ENCODE results near the gene CNTN1. TPM values are rescaled to one million over a fixed set of nuclear protein-coding genes. Genes with fewer than 3 reads are reported as not detected.

CNTN1 gene
- total RNA-seq, 4 donors from 2014 or later, result 0.15 to 0.29 (median 0.22) TPM

- TF ChIP-seq CTCF (IDR thresholded peaks at IDR 0.05 in 4 of 5, conservative IDR thresholded peaks at IDR 0.05 in 1 of 5) (no peak), POLR2A (IDR thresholded peaks at IDR 0.05) (no peak)
- intact Hi-C loops (cut with DNase I; ENCODE audit: low total_unique reads) (no loop called here), in situ Hi-C loops (cut with MboI; ENCODE audit: low sequenced_read_pairs in 4 of 4) (no loop called here)
- Histone ChIP-seq H3K36me3 (no peaks in the 10 kb centered on the region), H3K9me3 (no peaks in the 10 kb centered on the region), H3K4me1 (no peaks in the 10 kb centered on the region), H3K4me3 (no peak overlapping the region), H3K27me3 (no peaks in the 10 kb centered on the region), H3K27ac (no peak overlapping the region)
- ATAC-seq (no peak), DNase-seq (no peak)
These were observed 366.0 kb downstream of the CNTN1 start for GRCh38 chr12:41058266-41058665.

- ATAC-seq (no peak), DNase-seq (no peak)
- Histone ChIP-seq H3K4me1 (no peaks in the 10 kb centered on the region), H3K27ac (no peak overlapping the region), H3K36me3 (no peaks in the 10 kb centered on the region), H3K27me3 (no peaks in the 10 kb centered on the region), H3K9me3 (no peaks in the 10 kb centered on the region), H3K4me3 (no peak overlapping the region)
- intact Hi-C loops (cut with DNase I; ENCODE audit: low total_unique reads) (no loop called here), in situ Hi-C loops (cut with MboI; ENCODE audit: low sequenced_read_pairs in 4 of 4) (no loop called here)
- TF ChIP-seq CTCF (IDR thresholded peaks at IDR 0.05 in 4 of 5, conservative IDR thresholded peaks at IDR 0.05 in 1 of 5), result no peak
- TF ChIP-seq POLR2A (IDR thresholded peaks at IDR 0.05), result no peak
These were observed 369.0 kb downstream of the CNTN1 start for GRCh38 chr12:41061192-41061591.

- H3K36me3 ChIP-seq, result no peaks in the 10 kb centered on the region
- no peaks in the 10 kb centered on the region for H3K4me1 ChIP-seq
- ATAC-seq, result no peak
- H3K4me3 ChIP-seq, result no peak overlapping the region
- no peaks in the 10 kb centered on the region for H3K27me3 ChIP-seq
- intact Hi-C loops (cut with DNase I; ENCODE audit: low total_unique reads), result no loop called here
- DNase-seq, result no peak
- TF ChIP-seq CTCF (IDR thresholded peaks at IDR 0.05 in 4 of 5, conservative IDR thresholded peaks at IDR 0.05 in 1 of 5) (no peak), POLR2A (IDR thresholded peaks at IDR 0.05) (no peak)
- in situ Hi-C loops (cut with MboI; ENCODE audit: low sequenced_read_pairs in 4 of 4), result no loop called here
- no peaks in the 10 kb centered on the region for H3K9me3 ChIP-seq
- H3K27ac ChIP-seq, result no peak overlapping the region
These were observed 372.2 kb downstream of the CNTN1 start for GRCh38 chr12:41064411-41064810.

- ATAC-seq, result no peak
- Histone ChIP-seq H3K9me3 (no peaks in the 10 kb centered on the region), H3K4me1 (no peaks in the 10 kb centered on the region), H3K27ac (no peak overlapping the region), H3K36me3 (no peaks in the 10 kb centered on the region), H3K27me3 (no peaks in the 10 kb centered on the region), H3K4me3 (no peak overlapping the region)
- no peak for TF ChIP-seq CTCF (IDR thresholded peaks at IDR 0.05 in 4 of 5, conservative IDR thresholded peaks at IDR 0.05 in 1 of 5)
- no peak for TF ChIP-seq POLR2A (IDR thresholded peaks at IDR 0.05)
- intact Hi-C loops (cut with DNase I; ENCODE audit: low total_unique reads) (no loop called here), in situ Hi-C loops (cut with MboI; ENCODE audit: low sequenced_read_pairs in 4 of 4) (no loop called here)
- DNase-seq, result no peak
These were observed 375.9 kb downstream of the CNTN1 start for GRCh38 chr12:41067941-41068645.

All from gastrocnemius medialis (tissue), 4 donors.